Activated naive CD8-positive, alpha-beta T cell treated with anti-CD3 and anti-CD28 coated beads, Interleukin-2, amount 50 U/mL, for 16 hours (primary cell): Measurements from ENCODE around the gene LMX1A.

Source experiments
- DNase-seq: peaks from one replicate; pipeline ENCODE4 v3.0.0-alpha.2; 2020; ENCODE audit warnings: low read depth, low spot score

The LMX1A gene

GRCh38 chr1:165355977-165356811, at the start of gene LMX1A:
Gene LMX1A, minus strand, starts transcription at chr1:165356715. Its CDS starts 1,156 bp downstream, at chr1:165355559.
- DNase-seq = no peak

GRCh38 chr1:165403835-165404482, 47.4 kb upstream of the LMX1A start:
- DNase-seq = no peak

- DNase-seq = no peak
These were observed 46.1 kb upstream of the LMX1A start for GRCh38 chr1:165402517-165403111.

GRCh38 chr1:165397944-165398343, 41.4 kb upstream of the LMX1A start:
- DNase-seq = no peak

- DNase-seq = no peak
These were observed 39.4 kb upstream of the LMX1A start for GRCh38 chr1:165395901-165396300.

- DNase-seq = no peak
These were observed 39.0 kb upstream of the LMX1A start for GRCh38 chr1:165395478-165395877.

- DNase-seq = peak; percentile 63
These were observed 36.4 kb upstream of the LMX1A start for GRCh38 chr1:165392634-165393571.

GRCh38 chr1:165389609-165390008, 33.1 kb upstream of the LMX1A start:
- DNase-seq = no peak

- DNase-seq = no peak
These were observed 31.4 kb upstream of the LMX1A start for GRCh38 chr1:165387961-165388360.

- no peak for DNase-seq
These were observed 31.0 kb upstream of the LMX1A start for GRCh38 chr1:165387505-165387904.

GRCh38 chr1:165383599-165384405, 27.3 kb upstream of the LMX1A start:
- DNase-seq = no peak

- DNase-seq = no peak
These were observed 26.6 kb upstream of the LMX1A start for GRCh38 chr1:165383067-165383466.

GRCh38 chr1:165381745-165382505, 25.4 kb upstream of the LMX1A start:
- DNase-seq = no peak

GRCh38 chr1:165376811-165377311, 20.3 kb upstream of the LMX1A start:
- no peak for DNase-seq

GRCh38 chr1:165376041-165376810, 19.7 kb upstream of the LMX1A start:
- no peak for DNase-seq

GRCh38 chr1:165375623-165376022, 19.1 kb upstream of the LMX1A start:
- no peak for DNase-seq

- DNase-seq = no peak
These were observed 15.2 kb upstream of the LMX1A start for GRCh38 chr1:165371588-165372225.

- DNase-seq = no peak
These were observed 12.8 kb upstream of the LMX1A start for GRCh38 chr1:165369255-165369848.
